ENCODE data around the gene EYA2. TPM values are rescaled to one million over a fixed set of nuclear protein-coding genes. Genes with fewer than 3 reads are reported as not detected.

EYA2 gene
- total RNA-seq, 2 experiments from 2014 or later = not detected

DNA sequence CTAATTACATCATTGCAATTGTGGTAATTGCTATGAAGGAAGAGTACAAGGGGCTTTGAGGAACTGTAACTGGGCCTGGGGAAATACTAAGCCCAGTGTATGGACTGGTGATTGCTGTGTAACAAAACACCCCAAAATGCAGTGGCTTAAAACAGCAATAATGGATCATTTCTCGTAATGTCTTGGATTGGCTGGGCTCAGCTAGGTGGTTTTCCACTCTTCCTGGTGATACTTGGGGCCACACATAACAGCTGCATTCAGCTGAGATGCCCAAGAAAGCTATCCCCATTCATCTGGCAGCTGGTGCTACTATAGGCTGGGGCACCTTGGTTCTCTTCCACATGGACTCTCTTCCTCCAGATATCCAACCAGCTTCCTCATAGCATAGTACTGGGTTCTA lies 150.3 kb downstream of the EYA2 start:
- ATAC-seq (no peak), DNase-seq (no peak)
- POLR2A ChIA-PET = no interaction called here
- Mint-ChIP-seq H3K27me3 (ENCODE audit: low read depth) (peaks cover 8% of the 10 kb centered on the region), H3K9me3 (ENCODE audit: insufficient read depth) (no peaks in the 10 kb centered on the region), H3K27ac (no peak overlapping the region), H3K4me3 (no peak overlapping the region), H3K36me3 (ENCODE audit: low read depth) (no peaks in the 10 kb centered on the region), H3K4me1 (ENCODE audit: low read depth) (no peaks in the 10 kb centered on the region)
- CTCF ChIA-PET = no interaction called here

DNA sequence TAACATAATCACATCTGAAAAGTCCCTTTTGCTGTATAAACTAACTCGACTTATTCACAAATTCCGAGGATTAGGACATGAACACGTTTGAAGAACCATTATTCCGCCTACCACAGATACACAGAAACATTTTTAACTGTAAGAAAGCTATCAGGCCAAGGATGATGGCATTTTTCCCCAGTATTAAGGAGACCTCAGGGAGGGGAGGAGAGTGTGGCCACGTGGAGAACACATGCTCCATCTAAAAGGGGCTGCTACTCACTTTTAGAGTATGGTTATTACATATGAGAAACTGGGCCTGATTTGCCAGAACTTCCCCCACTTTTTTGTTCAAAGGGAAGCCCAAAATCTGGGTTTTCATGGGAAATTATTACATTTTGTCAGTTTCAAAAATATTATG lies 153.4 kb downstream of the EYA2 start:
- DNase-seq = no peak
- no peak overlapping the region for H3K27ac Mint-ChIP-seq
- no peaks in the 10 kb centered on the region for H3K9me3 Mint-ChIP-seq (ENCODE audit: insufficient read depth)
- ChIA-PET CTCF (no interaction called here), POLR2A (no interaction called here)
- ATAC-seq = no peak
- H3K27me3 Mint-ChIP-seq (ENCODE audit: low read depth) = peaks cover 8% of the 10 kb centered on the region
- no peaks in the 10 kb centered on the region for H3K4me1 Mint-ChIP-seq (ENCODE audit: low read depth)
- H3K36me3 Mint-ChIP-seq (ENCODE audit: low read depth) = no peaks in the 10 kb centered on the region
- H3K4me3 Mint-ChIP-seq = no peak overlapping the region

- H3K9me3 Mint-ChIP-seq (ENCODE audit: insufficient read depth) = no peaks in the 10 kb centered on the region
- DNase-seq = no peak
- H3K4me3 Mint-ChIP-seq = no peak overlapping the region
- H3K27ac Mint-ChIP-seq = no peak overlapping the region
- no peak for ATAC-seq
- no peaks in the 10 kb centered on the region for H3K36me3 Mint-ChIP-seq (ENCODE audit: low read depth)
- H3K27me3 Mint-ChIP-seq (ENCODE audit: low read depth) = peaks cover 8% of the 10 kb centered on the region
- POLR2A ChIA-PET = no interaction called here
- no peaks in the 10 kb centered on the region for H3K4me1 Mint-ChIP-seq (ENCODE audit: low read depth)
- CTCF ChIA-PET = no interaction called here
These were observed 155.1 kb downstream of the EYA2 start for GRCh38 chr20:47049771-47050170.

GRCh38 chr20:47050996-47051395 lies 156.4 kb downstream of the EYA2 start:
- Mint-ChIP-seq H3K4me3 (no peak overlapping the region), H3K27ac (no peak overlapping the region), H3K9me3 (ENCODE audit: insufficient read depth) (no peaks in the 10 kb centered on the region), H3K27me3 (ENCODE audit: low read depth) (peaks cover 8% of the 10 kb centered on the region), H3K36me3 (ENCODE audit: low read depth) (no peaks in the 10 kb centered on the region), H3K4me1 (ENCODE audit: low read depth) (no peaks in the 10 kb centered on the region)
- POLR2A ChIA-PET = no interaction called here
- CTCF ChIA-PET = no interaction called here
- ATAC-seq = no peak
- DNase-seq = no peak

DNA sequence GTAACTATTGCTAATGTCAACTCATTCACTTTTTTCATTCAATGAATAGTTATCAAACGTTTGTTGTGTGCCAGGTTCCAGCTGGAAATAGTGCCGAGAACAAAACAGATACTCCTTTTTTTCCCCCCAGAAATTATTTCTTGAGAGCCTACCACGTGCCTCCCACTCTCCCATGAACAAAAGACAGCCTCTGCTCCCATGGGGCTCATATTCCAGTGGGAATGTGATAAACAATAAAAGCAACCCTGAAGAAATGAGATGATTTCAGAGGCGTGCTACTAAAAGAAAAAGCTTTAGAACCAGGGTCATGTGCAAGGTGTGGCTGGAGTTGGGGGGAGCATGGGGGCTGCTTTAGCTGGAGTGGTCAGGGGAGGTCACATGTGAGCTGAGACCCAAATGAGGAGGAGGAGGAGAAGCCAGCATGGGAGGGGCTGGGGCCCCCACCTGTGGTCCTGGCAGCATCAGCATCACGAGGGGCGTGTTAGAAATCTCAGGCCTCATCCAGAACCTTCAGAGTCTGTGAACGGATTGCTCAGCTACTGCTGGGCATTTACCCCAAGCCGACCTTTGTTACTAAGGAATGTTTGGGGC lies 157.4 kb downstream of the EYA2 start:
- DNase-seq = no peak
- no peaks in the 10 kb centered on the region for H3K4me1 Mint-ChIP-seq (ENCODE audit: low read depth)
- no peak overlapping the region for H3K4me3 Mint-ChIP-seq
- no peaks in the 10 kb centered on the region for H3K36me3 Mint-ChIP-seq (ENCODE audit: low read depth)
- ChIA-PET POLR2A (no interaction called here), CTCF (no interaction called here)
- no peaks in the 10 kb centered on the region for H3K9me3 Mint-ChIP-seq (ENCODE audit: insufficient read depth)
- peaks cover 8% of the 10 kb centered on the region for H3K27me3 Mint-ChIP-seq (ENCODE audit: low read depth)
- H3K27ac Mint-ChIP-seq = no peak overlapping the region
- no peak for ATAC-seq

DNA sequence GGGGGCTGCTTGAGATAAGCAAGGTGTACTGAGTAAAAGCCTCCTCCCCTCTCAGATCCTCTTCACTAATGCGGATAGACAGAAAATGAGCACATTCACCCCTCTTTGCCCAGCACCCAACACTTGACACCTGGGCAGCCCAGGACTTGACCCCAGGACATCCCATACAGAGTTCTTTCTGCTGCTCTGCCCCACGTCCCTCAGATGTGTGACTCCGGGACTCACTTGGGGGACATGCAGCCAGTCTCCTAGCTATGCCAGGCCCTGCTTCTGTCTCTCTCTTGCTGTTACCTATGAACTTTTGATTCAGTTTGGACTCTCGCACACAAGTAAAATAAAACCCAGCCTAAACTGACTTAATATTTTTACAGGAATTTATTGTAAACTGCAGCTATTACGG lies 159.9 kb downstream of the EYA2 start:
- ChIA-PET POLR2A (no interaction called here), CTCF (no interaction called here)
- peaks cover 2% of the 10 kb centered on the region for H3K27me3 Mint-ChIP-seq (ENCODE audit: low read depth)
- no peak for ATAC-seq
- no peak for DNase-seq
- no peaks in the 10 kb centered on the region for H3K9me3 Mint-ChIP-seq (ENCODE audit: insufficient read depth)
- H3K36me3 Mint-ChIP-seq (ENCODE audit: low read depth) = no peaks in the 10 kb centered on the region
- no peaks in the 10 kb centered on the region for H3K4me1 Mint-ChIP-seq (ENCODE audit: low read depth)
- H3K4me3 Mint-ChIP-seq = no peak overlapping the region
- no peak overlapping the region for H3K27ac Mint-ChIP-seq

- DNase-seq (no peak), ATAC-seq (no peak)
- H3K9me3 Mint-ChIP-seq (ENCODE audit: insufficient read depth) = no peaks in the 10 kb centered on the region
- H3K36me3 Mint-ChIP-seq (ENCODE audit: low read depth) = no peaks in the 10 kb centered on the region
- H3K27me3 Mint-ChIP-seq (ENCODE audit: low read depth) = no peaks in the 10 kb centered on the region
- ChIA-PET CTCF (no interaction called here), POLR2A (no interaction called here)
- H3K27ac Mint-ChIP-seq = no peak overlapping the region
- no peak overlapping the region for H3K4me3 Mint-ChIP-seq
- no peaks in the 10 kb centered on the region for H3K4me1 Mint-ChIP-seq (ENCODE audit: low read depth)
These were observed 160.3 kb downstream of the EYA2 start for GRCh38 chr20:47054945-47055344.

DNA sequence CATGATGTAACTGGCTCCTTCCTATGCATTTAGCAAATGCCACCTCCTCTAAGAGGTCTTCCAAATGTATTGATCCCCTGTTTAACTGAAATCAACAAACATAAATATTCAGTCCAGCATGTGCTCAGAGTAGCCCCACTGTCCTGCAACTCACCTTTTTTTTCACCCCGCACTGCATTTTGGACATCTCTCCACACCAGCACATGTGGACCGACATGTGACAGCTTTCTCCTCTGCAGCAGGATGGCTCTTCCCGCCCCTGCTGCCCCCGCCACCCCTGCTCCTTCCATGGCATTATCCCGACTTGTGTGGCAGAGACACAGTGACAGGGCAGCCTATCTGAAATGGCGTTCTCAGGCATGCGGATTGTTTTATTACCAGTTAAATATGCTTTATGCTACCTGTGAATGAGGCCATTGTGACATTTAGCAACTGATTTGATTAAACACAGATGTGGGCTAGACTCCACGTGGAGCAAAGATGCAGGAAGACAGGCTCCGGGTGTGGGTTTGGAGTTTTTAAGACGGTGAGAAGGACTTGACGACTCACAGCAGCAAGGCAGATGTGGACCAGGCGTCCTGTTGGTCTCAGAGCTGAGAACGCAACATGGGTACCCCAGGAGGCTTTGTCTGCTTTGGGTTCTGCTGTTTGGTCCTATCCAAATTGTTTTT lies 161.2 kb downstream of the EYA2 start:
- H3K4me3 Mint-ChIP-seq = no peak overlapping the region
- DNase-seq = no peak
- H3K27me3 Mint-ChIP-seq (ENCODE audit: low read depth) = no peaks in the 10 kb centered on the region
- H3K9me3 Mint-ChIP-seq (ENCODE audit: insufficient read depth) = no peaks in the 10 kb centered on the region
- no peak overlapping the region for H3K27ac Mint-ChIP-seq
- no peaks in the 10 kb centered on the region for H3K4me1 Mint-ChIP-seq (ENCODE audit: low read depth)
- no peak for ATAC-seq
- ChIA-PET POLR2A (no interaction called here), CTCF (no interaction called here)
- H3K36me3 Mint-ChIP-seq (ENCODE audit: low read depth) = no peaks in the 10 kb centered on the region

- CTCF ChIA-PET = no interaction called here
- no peak for ATAC-seq
These were observed 163.0 kb downstream of the EYA2 start for GRCh38 chr20:47057661-47058060.

GRCh38 chr20:47058236-47058635 lies 163.6 kb downstream of the EYA2 start:
- H3K9me3 Mint-ChIP-seq (ENCODE audit: insufficient read depth) = no peaks in the 10 kb centered on the region
- H3K27me3 Mint-ChIP-seq (ENCODE audit: low read depth) = peaks cover 2% of the 10 kb centered on the region
- no peaks in the 10 kb centered on the region for H3K36me3 Mint-ChIP-seq (ENCODE audit: low read depth)
- DNase-seq (no peak), ATAC-seq (no peak)
- no peak overlapping the region for H3K4me3 Mint-ChIP-seq
- ChIA-PET CTCF (no interaction called here), POLR2A (no interaction called here)
- H3K4me1 Mint-ChIP-seq (ENCODE audit: low read depth) = no peaks in the 10 kb centered on the region
- no peak overlapping the region for H3K27ac Mint-ChIP-seq

More at GRCh38 chr20:47057661-47058060, 163.0 kb downstream of the EYA2 start:
- H3K9me3 Mint-ChIP-seq (ENCODE audit: insufficient read depth) = no peaks in the 10 kb centered on the region
- H3K27ac Mint-ChIP-seq = no peak overlapping the region
- no peaks in the 10 kb centered on the region for H3K4me1 Mint-ChIP-seq (ENCODE audit: low read depth)
- no peaks in the 10 kb centered on the region for H3K27me3 Mint-ChIP-seq (ENCODE audit: low read depth)
- DNase-seq = no peak
- no peaks in the 10 kb centered on the region for H3K36me3 Mint-ChIP-seq (ENCODE audit: low read depth)
- POLR2A ChIA-PET = no interaction called here
- H3K4me3 Mint-ChIP-seq = no peak overlapping the region

- ChIA-PET POLR2A (no interaction called here), CTCF (no interaction called here)
- no peak overlapping the region for H3K27ac Mint-ChIP-seq
- peaks cover 4% of the 10 kb centered on the region for H3K27me3 Mint-ChIP-seq (ENCODE audit: low read depth)
- ATAC-seq = no peak
- H3K9me3 Mint-ChIP-seq (ENCODE audit: insufficient read depth) = no peaks in the 10 kb centered on the region
- H3K36me3 Mint-ChIP-seq (ENCODE audit: low read depth) = no peaks in the 10 kb centered on the region
- no peak for DNase-seq
- no peak overlapping the region for H3K4me3 Mint-ChIP-seq
- H3K4me1 Mint-ChIP-seq (ENCODE audit: low read depth) = no peaks in the 10 kb centered on the region
These were observed 164.9 kb downstream of the EYA2 start for GRCh38 chr20:47059536-47059935.

DNA sequence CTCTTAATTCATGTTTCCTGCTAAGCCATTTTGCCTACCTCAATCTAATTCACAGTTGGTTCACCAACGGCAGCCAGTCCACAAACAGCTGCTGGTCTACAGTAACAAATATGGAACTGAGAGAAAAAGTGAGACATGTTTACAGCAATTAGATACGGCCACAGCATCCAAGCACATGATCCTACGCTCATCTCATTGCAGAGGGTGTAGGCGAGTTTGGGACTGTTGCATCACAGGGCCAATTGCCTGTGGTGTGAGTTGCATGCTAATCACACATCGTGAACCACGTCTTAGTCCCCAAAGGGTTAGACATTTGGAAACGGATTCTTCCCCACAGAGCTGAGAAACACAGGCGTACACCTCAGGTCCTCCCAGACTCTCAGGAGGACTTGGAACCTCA lies 166.9 kb downstream of the EYA2 start:
- no peak for ATAC-seq
- Mint-ChIP-seq H3K27me3 (ENCODE audit: low read depth) (peaks cover 7% of the 10 kb centered on the region), H3K9me3 (ENCODE audit: insufficient read depth) (peaks cover 2% of the 10 kb centered on the region), H3K36me3 (ENCODE audit: low read depth) (no peaks in the 10 kb centered on the region), H3K4me3 (no peak overlapping the region), H3K4me1 (ENCODE audit: low read depth) (no peaks in the 10 kb centered on the region), H3K27ac (no peak overlapping the region)
- ChIA-PET POLR2A (no interaction called here), CTCF (no interaction called here)
- DNase-seq = no peak

DNA sequence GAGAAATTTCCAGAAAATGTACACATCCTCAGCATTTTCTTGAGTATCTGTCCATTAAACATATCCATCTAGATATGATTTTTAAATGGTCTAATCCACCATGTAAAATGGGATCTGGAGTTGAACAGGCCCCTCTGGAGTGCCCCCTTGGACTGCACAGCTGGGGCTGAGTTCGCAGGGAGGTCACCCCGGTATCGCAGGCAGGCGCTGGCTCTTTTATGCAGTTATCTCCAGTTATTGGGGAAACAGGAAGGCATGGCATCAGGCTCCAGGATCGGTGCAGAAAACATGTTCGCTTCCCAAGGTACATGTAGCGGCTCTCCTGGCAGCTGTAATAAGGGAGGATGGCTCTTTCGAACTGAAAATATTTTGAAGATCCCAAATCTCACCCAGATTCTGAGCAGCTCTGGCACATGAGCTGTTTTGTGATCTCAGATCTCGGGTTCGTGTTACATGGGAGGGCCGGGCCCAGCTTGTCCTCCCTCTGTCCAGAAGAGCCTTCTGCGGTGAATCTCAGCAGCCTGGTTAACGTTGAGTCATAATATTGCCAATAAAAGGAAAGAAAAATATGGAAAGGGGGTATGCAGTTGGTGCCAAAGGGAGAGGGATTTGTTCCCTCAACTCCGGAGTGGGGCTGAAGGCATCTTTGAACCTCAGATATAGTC lies 167.7 kb downstream of the EYA2 start:
- no peaks in the 10 kb centered on the region for H3K36me3 Mint-ChIP-seq (ENCODE audit: low read depth)
- H3K27me3 Mint-ChIP-seq (ENCODE audit: low read depth) = peaks cover 7% of the 10 kb centered on the region
- DNase-seq = no peak
- ChIA-PET CTCF (no interaction called here), POLR2A (no interaction called here)
- no peak for ATAC-seq
- no peaks in the 10 kb centered on the region for H3K4me1 Mint-ChIP-seq (ENCODE audit: low read depth)
- H3K4me3 Mint-ChIP-seq = no peak overlapping the region
- no peak overlapping the region for H3K27ac Mint-ChIP-seq
- H3K9me3 Mint-ChIP-seq (ENCODE audit: insufficient read depth) = peaks cover 9% of the 10 kb centered on the region

Data from activated CD8-positive, alpha-beta T cell treated with anti-CD3 and anti-CD28 coated beads, Interleukin-2, amount 10 ng/mL, durations not matched to agents 7 days and 5 days (primary cell).